ENCODE results near the gene TCEANC2. TPM values are rescaled to one million over a fixed set of nuclear protein-coding genes. Genes with fewer than 3 reads are reported as not detected.
"Not testable (repeated sequence)": the region's sequence is repeated elsewhere in the genome, so short reads cannot be mapped to it uniquely, and the experiment has no call there.

TCEANC2 gene
- total RNA-seq, 1 experiment from 2014 or later = 3.9 TPM

GRCh38 chr1:54069791-54070170 is 16.4 kb downstream of the TCEANC2 start:
- DNase-seq (ENCODE audit: low read depth, low spot score) = no peak
- in situ Hi-C loops (cut with HindIII; ENCODE audit: low pct_unique_long_range_greater_than_20kb, low sequenced_read_pairs) = no loop called here

GRCh38 chr1:54070171-54070837 is 16.9 kb downstream of the TCEANC2 start:
- DNase-seq (ENCODE audit: low read depth, low spot score) = peak; percentile 72
- in situ Hi-C loops (cut with HindIII; ENCODE audit: low pct_unique_long_range_greater_than_20kb, low sequenced_read_pairs) = no loop called here

GRCh38 chr1:54077359-54077758 is 24.0 kb downstream of the TCEANC2 start:
- in situ Hi-C loops (cut with HindIII; ENCODE audit: low pct_unique_long_range_greater_than_20kb, low sequenced_read_pairs) = no loop called here

GRCh38 chr1:54080598-54081049 is 27.2 kb downstream of the TCEANC2 start:
- in situ Hi-C loops (cut with HindIII; ENCODE audit: low pct_unique_long_range_greater_than_20kb, low sequenced_read_pairs) = no loop called here
- no peak for DNase-seq (ENCODE audit: low read depth, low spot score)

More at GRCh38 chr1:54077359-54077758, 24.0 kb downstream of the TCEANC2 start:
- DNase-seq (ENCODE audit: low read depth, low spot score) = no peak

GRCh38 chr1:54081306-54082270 is 28.2 kb downstream of the TCEANC2 start:
- peak; percentile 88 for DNase-seq (ENCODE audit: low read depth, low spot score)
- in situ Hi-C loops (cut with HindIII; ENCODE audit: low pct_unique_long_range_greater_than_20kb, low sequenced_read_pairs) = no loop called here

- in situ Hi-C loops (cut with HindIII; ENCODE audit: low pct_unique_long_range_greater_than_20kb, low sequenced_read_pairs) = no loop called here
Observed at GRCh38 chr1:54084794-54085193, 31.4 kb downstream of the TCEANC2 start.

GRCh38 chr1:54086754-54087153 is 33.3 kb downstream of the TCEANC2 start:
- in situ Hi-C loops (cut with HindIII; ENCODE audit: low pct_unique_long_range_greater_than_20kb, low sequenced_read_pairs) = no loop called here
- no peak for DNase-seq (ENCODE audit: low read depth, low spot score)

More at GRCh38 chr1:54084794-54085193, 31.4 kb downstream of the TCEANC2 start:
- DNase-seq (ENCODE audit: low read depth, low spot score) = no peak

GRCh38 chr1:54088385-54088784 is 35.0 kb downstream of the TCEANC2 start:
- in situ Hi-C loops (cut with HindIII; ENCODE audit: low pct_unique_long_range_greater_than_20kb, low sequenced_read_pairs) = no loop called here
- DNase-seq (ENCODE audit: low read depth, low spot score) = no peak

- in situ Hi-C loops (cut with HindIII; ENCODE audit: low pct_unique_long_range_greater_than_20kb, low sequenced_read_pairs) = no loop called here
- DNase-seq (ENCODE audit: low read depth, low spot score) = no peak
Observed at GRCh38 chr1:54091666-54092065, 38.3 kb downstream of the TCEANC2 start.

GRCh38 chr1:54094001-54094729 is 40.8 kb downstream of the TCEANC2 start:
- DNase-seq (ENCODE audit: low read depth, low spot score) = no peak
- in situ Hi-C loops (cut with HindIII; ENCODE audit: low pct_unique_long_range_greater_than_20kb, low sequenced_read_pairs) = no loop called here

- in situ Hi-C loops (cut with HindIII; ENCODE audit: low pct_unique_long_range_greater_than_20kb, low sequenced_read_pairs); DNase-seq (ENCODE audit: low read depth, low spot score): not testable (repeated sequence)
Observed at GRCh38 chr1:54094730-54095105, 41.3 kb downstream of the TCEANC2 start.

- DNase-seq (ENCODE audit: low read depth, low spot score) = peak; percentile 8
- in situ Hi-C loops (cut with HindIII; ENCODE audit: low pct_unique_long_range_greater_than_20kb, low sequenced_read_pairs) = no loop called here
Observed at GRCh38 chr1:54095546-54096226, 42.3 kb downstream of the TCEANC2 start.

GRCh38 chr1:54096227-54096876 is 42.9 kb downstream of the TCEANC2 start:
- no peak for DNase-seq (ENCODE audit: low read depth, low spot score)
- in situ Hi-C loops (cut with HindIII; ENCODE audit: low pct_unique_long_range_greater_than_20kb, low sequenced_read_pairs) = no loop called here

GRCh38 chr1:54096877-54097240 is 43.5 kb downstream of the TCEANC2 start:
- in situ Hi-C loops (cut with HindIII; ENCODE audit: low pct_unique_long_range_greater_than_20kb, low sequenced_read_pairs) = no loop called here
- no peak for DNase-seq (ENCODE audit: low read depth, low spot score)

GRCh38 chr1:54099061-54099610 is 45.7 kb downstream of the TCEANC2 start:
- no peak for DNase-seq (ENCODE audit: low read depth, low spot score)
- in situ Hi-C loops (cut with HindIII; ENCODE audit: low pct_unique_long_range_greater_than_20kb, low sequenced_read_pairs) = no loop called here

- in situ Hi-C loops (cut with HindIII; ENCODE audit: low pct_unique_long_range_greater_than_20kb, low sequenced_read_pairs) = no loop called here
- DNase-seq (ENCODE audit: low read depth, low spot score) = no peak
Observed at GRCh38 chr1:54100500-54100899, 47.1 kb downstream of the TCEANC2 start.

- in situ Hi-C loops (cut with HindIII; ENCODE audit: low pct_unique_long_range_greater_than_20kb, low sequenced_read_pairs) = no loop called here
- DNase-seq (ENCODE audit: low read depth, low spot score) = no peak
Observed at GRCh38 chr1:54103414-54103813, 50.0 kb downstream of the TCEANC2 start.

Measured in SK-MEL-5 (cell line).